Measurements from ENCODE around the gene ANK2. TPM values are rescaled to one million over a fixed set of nuclear protein-coding genes. Genes with fewer than 3 reads are reported as not detected.

Gene ANK2
- total RNA-seq, 2 donors from 2014 or later: 21.3 to 81.6 TPM

DNA sequence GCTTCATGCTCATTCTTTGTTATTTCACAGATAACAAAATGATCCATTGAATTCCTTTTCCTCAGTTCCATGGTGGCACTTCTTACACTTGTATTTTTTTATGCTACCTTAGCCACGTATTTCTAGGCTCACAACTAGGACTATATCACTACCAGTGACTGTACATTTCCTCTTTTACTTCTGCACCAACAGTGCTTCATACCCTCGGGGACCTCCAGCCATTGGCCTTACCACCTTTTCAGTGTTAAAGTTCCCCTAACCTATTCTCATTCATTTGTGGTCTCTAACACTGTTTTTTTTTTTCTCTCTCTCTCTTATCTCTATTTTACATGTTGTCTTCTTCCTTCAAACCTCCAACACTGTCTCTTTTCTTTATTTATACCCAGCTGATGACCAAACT lies 315.9 kb downstream of the ANK2 start:
- no peak for ATAC-seq (ENCODE audit: insufficient number of reproducible peaks, low FRiP score, low read depth)
- H3K4me3 ChIP-seq: no peak overlapping the region
- no peak for DNase-seq (ENCODE audit: low spot score)
- no peaks in the 10 kb centered on the region for H3K4me1 ChIP-seq (ENCODE audit: control insufficient read depth in 1 of 2, low read depth in 2 of 2)
- H3K27ac ChIP-seq: no peak overlapping the region
- TF ChIP-seq, protein P1, sequence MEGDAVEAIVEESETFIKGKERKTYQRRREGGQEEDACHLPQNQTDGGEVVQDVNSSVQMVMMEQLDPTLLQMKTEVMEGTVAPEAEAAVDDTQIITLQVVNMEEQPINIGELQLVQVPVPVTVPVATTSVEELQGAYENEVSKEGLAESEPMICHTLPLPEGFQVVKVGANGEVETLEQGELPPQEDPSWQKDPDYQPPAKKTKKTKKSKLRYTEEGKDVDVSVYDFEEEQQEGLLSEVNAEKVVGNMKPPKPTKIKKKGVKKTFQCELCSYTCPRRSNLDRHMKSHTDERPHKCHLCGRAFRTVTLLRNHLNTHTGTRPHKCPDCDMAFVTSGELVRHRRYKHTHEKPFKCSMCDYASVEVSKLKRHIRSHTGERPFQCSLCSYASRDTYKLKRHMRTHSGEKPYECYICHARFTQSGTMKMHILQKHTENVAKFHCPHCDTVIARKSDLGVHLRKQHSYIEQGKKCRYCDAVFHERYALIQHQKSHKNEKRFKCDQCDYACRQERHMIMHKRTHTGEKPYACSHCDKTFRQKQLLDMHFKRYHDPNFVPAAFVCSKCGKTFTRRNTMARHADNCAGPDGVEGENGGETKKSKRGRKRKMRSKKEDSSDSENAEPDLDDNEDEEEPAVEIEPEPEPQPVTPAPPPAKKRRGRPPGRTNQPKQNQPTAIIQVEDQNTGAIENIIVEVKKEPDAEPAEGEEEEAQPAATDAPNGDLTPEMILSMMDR (IDR thresholded peaks at IDR 0.05): no peak
- no peaks in the 10 kb centered on the region for H3K9me3 ChIP-seq
- no peaks in the 10 kb centered on the region for H3K27me3 ChIP-seq (replicated peaks; ENCODE audit: insufficient read depth)
- peaks cover 3% of the 10 kb centered on the region for H3K36me3 ChIP-seq

- Histone ChIP-seq H3K36me3 (peaks cover 3% of the 10 kb centered on the region), H3K4me3 (no peak overlapping the region), H3K27ac (no peak overlapping the region), H3K27me3 (replicated peaks; ENCODE audit: insufficient read depth) (no peaks in the 10 kb centered on the region), H3K9me3 (no peaks in the 10 kb centered on the region), H3K4me1 (ENCODE audit: control insufficient read depth in 1 of 2, low read depth in 2 of 2) (no peaks in the 10 kb centered on the region)
- no peak for ATAC-seq (ENCODE audit: insufficient number of reproducible peaks, low FRiP score, low read depth)
- TF ChIP-seq, protein P1 (IDR thresholded peaks at IDR 0.05): no peak
- DNase-seq (ENCODE audit: low spot score): no peak
Measured at GRCh38 chr4:113368056-113368455, 318.6 kb downstream of the ANK2 start.

GRCh38 chr4:113371111-113371510 lies 321.7 kb downstream of the ANK2 start:
- no peak overlapping the region for H3K4me3 ChIP-seq
- ATAC-seq (ENCODE audit: insufficient number of reproducible peaks, low FRiP score, low read depth): no peak
- H3K27ac ChIP-seq: no peak overlapping the region
- TF ChIP-seq, protein P1 (IDR thresholded peaks at IDR 0.05): no peak
- H3K4me1 ChIP-seq (ENCODE audit: control insufficient read depth in 1 of 2, low read depth in 2 of 2): no peaks in the 10 kb centered on the region
- H3K36me3 ChIP-seq: peaks cover 3% of the 10 kb centered on the region
- H3K9me3 ChIP-seq: no peaks in the 10 kb centered on the region
- no peaks in the 10 kb centered on the region for H3K27me3 ChIP-seq (replicated peaks; ENCODE audit: insufficient read depth)
- no peak for DNase-seq (ENCODE audit: low spot score)

DNA sequence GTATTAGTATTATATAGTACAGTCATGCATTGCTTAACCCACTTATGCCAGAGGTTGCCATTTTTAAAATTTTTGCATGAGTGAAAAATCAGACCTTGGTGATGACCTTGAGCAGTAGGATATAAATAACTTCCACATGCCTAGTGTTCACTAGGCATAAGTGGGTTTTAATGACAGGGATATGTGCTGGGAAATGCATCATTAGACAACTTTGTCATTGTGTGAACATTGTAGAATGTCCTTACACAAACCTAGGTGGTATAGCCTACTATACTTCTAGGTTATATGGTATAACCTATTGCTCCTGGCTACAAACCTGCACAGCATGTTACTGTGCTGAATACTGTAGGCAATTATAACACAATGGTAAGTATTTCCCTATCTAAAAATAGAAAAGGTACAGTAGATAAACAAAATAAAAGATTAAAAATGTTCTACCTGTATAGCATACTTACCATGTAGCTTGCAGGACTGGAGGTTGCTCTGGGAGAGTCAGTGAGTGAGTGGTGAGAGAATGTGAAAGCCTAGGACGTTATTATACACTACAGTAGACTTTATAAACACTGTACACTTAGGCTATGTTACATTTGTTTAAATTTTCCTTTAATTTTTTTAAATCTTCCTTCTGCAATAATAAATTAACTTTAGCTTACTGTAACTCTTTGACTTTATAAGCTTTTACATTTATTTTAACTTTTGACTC lies 326.7 kb downstream of the ANK2 start:
- Histone ChIP-seq H3K4me1 (ENCODE audit: control insufficient read depth in 1 of 2, low read depth in 2 of 2) (no peaks in the 10 kb centered on the region), H3K36me3 (no peaks in the 10 kb centered on the region), H3K27ac (no peak overlapping the region), H3K9me3 (no peaks in the 10 kb centered on the region), H3K27me3 (replicated peaks; ENCODE audit: insufficient read depth) (no peaks in the 10 kb centered on the region), H3K4me3 (no peak overlapping the region)
- ATAC-seq (ENCODE audit: insufficient number of reproducible peaks, low FRiP score, low read depth): no peak
- no peak for DNase-seq (ENCODE audit: low spot score)
- TF ChIP-seq, protein P1 (IDR thresholded peaks at IDR 0.05): no peak

- Histone ChIP-seq H3K27ac (no peak overlapping the region), H3K27me3 (replicated peaks; ENCODE audit: insufficient read depth) (no peaks in the 10 kb centered on the region), H3K4me1 (ENCODE audit: control insufficient read depth in 1 of 2, low read depth in 2 of 2) (peaks cover 15 to 16% of the 10 kb centered on the region in 2 donors), H3K36me3 (no peaks in the 10 kb centered on the region), H3K4me3 (no peak overlapping the region), H3K9me3 (no peaks in the 10 kb centered on the region)
- no peak for DNase-seq (ENCODE audit: low spot score)
- no peak for ATAC-seq (ENCODE audit: insufficient number of reproducible peaks, low FRiP score, low read depth)
- TF ChIP-seq, protein P1 (IDR thresholded peaks at IDR 0.05): no peak
Measured at GRCh38 chr4:113378836-113379235, 329.4 kb downstream of the ANK2 start.
